Glomerular visceral epithelial cell (primary cell): ENCODE results near the gene UGT1A6.
A peak's percentile ranks its signal among the peaks of the same experiment; 100 is the strongest.
"Not testable (repeated sequence)": the region's sequence is repeated elsewhere in the genome, so short reads cannot be mapped to it uniquely, and the experiment has no call there.

ENCODE experiments used
- DNase-seq: peaks from one replicate; pipeline ENCODE4 v3.0.0-alpha.2; 2016; ENCODE audit errors: extremely low spot score

The UGT1A6 gene

DNA sequence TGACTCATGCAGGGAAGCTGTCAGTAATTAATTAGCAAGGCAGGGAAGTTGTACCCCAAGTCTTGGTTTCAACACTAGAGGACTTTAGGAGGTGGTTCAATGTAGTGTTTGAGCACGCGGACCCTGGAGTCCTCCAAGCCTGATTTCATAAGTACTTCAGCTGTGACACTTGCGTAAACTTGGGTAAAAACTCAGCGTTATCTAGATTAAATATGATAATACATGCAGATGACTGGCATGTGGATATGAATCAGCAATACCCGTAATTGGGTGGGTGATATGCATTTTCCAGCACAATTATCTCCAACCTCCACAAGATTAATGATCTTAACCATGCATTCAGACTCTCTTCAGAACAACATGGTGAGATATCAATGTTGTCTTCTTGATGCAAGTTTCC lies 5.8 kb upstream of the UGT1A6 start:
- no peak for DNase-seq

DNA sequence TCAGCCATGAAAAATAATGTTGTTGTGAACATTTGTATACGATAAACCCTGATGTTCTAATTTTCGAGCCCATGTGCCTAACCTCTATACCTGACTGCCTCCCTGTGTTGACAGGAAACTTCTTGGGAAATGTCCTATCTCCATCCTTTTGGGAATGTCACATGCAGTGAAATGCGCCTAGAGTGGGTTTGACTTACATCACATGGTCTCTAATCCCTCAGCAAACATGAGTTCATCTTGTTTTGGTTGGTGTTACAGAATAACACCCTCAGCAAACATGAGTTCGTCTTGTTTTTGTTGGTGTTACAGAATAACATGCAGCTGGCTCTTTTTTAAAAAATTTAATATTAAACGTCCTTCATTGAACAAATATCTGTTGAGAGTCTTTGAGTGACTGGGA lies 4.3 kb upstream of the UGT1A6 start:
- no peak for DNase-seq

DNA sequence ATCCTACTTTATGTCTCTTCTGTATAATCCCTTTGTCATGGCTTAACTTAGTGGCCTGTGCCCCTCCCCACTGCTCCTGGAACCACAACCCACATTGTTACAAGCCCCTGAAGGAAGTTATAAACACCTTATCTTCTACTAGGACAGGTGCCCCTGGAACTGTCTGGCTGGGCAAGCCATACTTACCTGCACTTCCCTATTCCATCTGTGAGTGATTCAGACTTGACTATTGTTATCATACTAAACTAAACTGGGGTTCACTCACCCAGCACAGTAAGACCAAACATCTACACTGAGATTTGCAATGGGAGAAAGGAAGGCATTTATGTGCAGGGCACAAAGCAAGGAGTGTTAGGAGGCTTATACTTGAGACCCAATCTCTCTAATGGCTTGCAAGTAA lies 3.7 kb upstream of the UGT1A6 start:
- DNase-seq: no peak

- DNase-seq: no peak
Measured at GRCh38 chr2:233689501-233689900, 3.2 kb upstream of the UGT1A6 start.

GRCh38 chr2:233690444-233690843 lies 2.2 kb upstream of the UGT1A6 start:
- no peak for DNase-seq

DNA sequence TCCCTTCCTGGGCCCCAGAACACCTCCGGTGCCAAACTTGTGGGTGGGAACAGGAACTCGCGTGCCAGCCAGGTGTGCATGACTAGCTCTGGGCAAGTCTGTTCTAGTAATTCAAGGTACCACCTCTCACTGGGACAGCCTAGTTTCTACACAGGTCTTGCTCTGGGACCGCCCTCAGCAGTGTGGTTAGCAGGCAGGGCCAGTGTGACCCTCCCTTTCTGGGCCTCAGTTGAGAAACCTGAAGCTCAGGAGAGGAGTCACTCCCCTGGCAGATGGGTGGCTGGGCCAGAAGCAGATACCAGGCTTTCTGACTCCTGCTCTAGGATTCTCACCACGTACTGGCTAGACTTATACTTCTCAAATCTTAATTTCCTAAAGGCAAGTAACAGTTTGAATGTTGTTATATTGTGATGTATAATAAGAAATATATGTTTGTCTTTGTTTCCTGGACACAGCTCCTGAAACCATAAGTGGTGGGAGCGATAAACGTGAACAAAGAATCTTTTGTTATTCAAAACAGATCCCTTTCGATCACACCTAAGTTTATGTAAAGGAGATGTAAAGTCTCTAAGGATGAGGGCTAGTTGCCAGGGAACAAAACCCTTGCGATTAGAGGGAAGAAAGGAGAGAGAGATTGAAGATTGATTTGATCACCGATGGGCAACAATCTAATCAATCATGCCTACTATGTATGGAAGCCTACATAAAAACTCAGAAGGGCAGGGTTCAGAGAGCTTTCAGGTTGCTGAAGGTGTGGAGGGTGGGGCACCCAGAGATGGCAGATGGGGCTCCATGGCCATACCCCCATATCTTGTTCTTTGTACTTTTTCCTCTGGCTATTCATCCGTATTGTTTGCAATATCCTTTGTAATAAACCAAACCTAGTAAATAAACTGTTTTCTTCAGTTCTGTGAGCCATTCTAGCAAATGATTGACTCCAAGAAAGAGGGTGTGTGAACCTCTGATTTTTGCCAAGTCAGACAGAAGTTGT lies 952 bp upstream of the UGT1A6 start:
- DNase-seq: no peak

DNA sequence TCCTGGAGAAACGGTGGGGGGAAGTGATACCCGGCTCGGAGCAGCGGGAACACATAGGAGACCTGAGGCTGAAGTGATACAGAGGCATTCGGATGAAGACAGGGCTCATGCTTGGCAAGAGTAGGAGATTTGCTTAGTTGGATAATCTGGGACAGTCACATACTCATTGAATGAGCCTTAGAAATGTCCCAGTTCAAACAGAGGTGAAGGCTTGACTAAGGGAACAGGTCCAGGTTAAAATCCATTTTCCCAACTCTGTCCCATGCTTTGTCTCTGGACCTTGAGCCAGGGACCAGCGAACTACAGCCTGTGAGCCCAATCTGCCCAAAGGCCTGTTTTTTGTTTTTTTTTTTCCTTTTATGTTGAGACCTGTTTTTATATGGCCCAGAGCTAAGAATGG lies 1.3 kb downstream of the UGT1A6 start:
- DNase-seq: no peak

DNA sequence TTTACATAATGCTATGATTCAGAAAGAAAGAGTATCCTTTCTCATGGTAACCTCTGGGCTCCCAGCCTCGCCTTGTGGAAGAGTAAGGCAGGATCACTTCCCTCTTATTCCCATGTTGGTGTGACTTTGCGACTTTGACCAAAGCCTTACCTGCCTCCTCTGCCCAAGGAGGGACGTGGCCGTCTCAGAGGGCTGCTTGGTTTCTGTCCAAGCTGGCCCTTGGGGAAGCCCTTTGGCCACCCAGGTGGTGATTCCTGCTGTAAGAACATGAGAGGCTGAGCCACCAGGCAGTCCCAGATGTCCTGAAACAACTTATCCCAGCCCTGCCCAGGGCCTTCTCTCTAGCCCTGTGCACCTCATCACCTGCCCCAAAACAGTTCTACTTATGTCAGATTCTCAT lies 6.0 kb downstream of the UGT1A6 start:
- DNase-seq: no peak

DNA sequence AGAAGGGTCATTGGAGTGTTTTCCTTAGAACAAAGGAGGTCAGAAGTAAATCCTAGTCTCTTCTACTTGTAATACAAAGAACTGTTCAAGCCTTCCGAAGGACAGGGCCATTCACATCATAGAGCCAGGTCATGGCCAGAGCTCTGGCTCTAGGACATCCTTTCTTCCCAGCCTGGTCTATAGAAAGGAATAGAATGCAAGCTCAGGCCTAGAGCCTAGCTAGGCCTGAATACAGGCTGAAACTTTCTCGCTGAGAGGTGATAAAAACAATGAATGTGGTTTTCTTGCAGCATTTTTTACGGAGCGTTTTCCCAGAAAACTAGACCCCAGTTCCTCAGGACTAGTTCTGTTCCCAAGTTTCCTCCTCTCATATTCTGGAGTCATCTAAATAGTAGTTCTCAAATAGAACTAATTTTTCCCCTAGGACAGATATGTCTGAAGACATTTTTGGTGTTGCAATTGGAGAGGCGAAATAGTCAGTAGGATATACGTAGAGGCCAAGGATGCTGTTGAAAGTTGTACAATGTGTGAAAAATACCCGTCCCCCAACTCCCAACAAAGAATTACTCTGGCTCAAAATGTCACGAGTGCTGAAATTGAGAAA lies 6.8 kb downstream of the UGT1A6 start:
- DNase-seq: no peak

DNA sequence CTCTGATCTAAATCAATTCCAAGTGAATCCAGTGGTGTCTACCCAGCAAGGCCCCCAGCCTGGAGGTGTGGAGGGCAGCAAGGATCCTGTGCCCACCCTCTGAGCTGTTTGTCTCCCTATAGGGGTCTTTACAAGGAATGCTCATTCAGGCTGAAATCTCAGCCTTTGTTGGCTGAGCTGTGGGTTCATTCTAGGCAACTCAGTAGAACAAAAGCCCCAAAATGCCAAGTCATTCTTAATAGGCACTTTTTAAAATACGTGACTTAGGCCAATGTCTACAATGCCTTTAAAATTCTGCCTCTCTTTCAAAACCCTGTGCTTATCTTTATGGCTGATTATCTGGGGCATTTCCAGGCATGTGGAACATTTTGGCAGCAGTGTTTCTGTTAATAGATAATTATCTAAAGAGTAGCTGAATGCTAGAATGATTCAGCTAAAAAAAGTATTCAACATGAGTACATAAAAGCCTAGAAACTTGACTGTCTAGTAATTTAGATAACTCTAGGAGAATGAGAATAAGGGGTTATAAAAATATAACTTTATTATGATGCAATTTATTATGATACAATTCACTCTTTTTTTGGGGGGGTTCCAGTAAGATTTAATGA lies 7.4 kb downstream of the UGT1A6 start:
- peak; percentile 86 for DNase-seq

DNA sequence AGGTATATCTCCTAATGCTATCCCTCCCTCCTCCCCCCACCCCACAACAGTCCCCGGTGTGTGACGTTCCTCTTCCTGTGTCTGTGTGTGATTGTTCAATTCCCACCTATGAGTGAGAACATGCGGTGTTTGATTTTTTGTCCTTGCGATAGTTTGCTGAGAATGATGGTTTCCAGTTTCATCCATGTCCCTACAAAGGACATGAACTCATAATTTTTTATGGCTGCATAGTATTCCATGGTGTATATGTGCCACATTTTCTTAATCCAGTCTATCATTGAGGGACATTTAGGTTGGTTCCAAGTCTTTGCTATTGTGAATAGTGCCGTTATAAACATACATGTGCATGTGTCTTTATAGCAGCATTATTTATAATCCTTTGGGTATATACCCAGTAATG lies 8.2 kb downstream of the UGT1A6 start:
- not testable (repeated sequence) for DNase-seq

GRCh38 chr2:233702238-233702637 lies 9.5 kb downstream of the UGT1A6 start:
- DNase-seq: no peak

DNA sequence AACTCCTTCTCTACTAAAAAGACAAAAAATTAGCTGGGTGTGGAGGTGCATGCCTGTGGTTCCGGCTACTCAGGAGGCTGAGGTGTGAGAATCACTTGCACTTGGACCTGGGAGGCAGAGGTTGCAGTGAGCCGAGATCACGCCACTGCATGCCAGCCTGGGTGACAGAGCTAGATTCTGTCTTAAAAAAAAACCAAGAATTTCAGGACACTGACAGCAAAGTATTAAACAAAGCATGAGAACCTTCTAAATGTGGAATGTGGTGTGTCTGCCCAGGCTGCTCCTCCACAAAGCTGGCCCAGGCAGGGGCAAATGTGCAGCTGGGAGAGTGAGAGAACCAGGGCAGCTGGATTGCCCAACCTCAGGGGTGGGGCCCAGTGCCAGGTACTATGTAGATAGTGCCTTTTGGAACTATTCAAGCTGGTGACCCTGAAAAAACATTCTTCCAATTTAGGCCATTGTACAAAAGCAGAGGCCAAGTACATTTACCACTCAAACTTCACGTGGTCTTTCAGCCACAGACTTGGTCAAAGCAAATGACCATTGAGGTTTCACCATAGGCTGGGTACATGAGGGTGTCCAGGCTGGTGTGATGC lies 13.3 kb downstream of the UGT1A6 start:
- DNase-seq: peak; percentile 82

GRCh38 chr2:233706720-233707119 lies 14.0 kb downstream of the UGT1A6 start:
- peak; percentile 69 for DNase-seq

- DNase-seq: peak; percentile 45
Measured at GRCh38 chr2:233707940-233708644, 15.4 kb downstream of the UGT1A6 start.

GRCh38 chr2:233708942-233709341 lies 16.3 kb downstream of the UGT1A6 start:
- DNase-seq: no peak

DNA sequence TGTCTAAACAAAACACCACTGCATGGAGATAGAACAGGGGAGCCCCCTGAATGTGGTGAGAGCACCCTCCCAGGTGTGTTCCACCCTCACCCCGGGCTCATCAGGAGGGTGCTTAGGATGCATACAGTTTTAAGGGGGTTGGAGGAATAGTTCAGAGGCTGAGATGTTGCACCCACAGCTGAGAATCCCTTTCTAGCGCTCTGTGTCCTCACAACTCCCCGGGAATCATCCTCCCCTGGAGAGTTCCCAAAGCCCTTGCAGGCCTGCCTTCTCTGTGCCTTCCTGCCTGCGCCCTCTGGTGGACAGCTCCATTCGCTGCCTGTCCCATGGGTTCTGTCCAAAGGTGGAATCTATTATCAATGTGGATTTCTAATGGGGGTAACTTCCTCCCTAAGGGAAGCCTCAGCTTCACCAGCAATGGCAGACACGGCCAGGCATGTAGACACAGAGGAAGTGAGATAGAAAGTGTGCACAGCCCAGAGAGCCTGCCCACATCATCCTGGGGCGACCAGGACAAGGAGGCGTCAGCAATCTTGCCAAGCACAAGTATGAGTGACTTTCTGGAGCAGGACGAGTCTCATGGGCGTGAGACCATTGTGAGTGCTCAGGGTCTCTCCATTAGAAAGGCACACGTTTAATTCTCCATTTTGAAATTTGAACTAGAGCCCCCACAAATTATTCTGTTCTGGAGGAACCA lies 18.8 kb downstream of the UGT1A6 start:
- peak; percentile 88 for DNase-seq

DNA sequence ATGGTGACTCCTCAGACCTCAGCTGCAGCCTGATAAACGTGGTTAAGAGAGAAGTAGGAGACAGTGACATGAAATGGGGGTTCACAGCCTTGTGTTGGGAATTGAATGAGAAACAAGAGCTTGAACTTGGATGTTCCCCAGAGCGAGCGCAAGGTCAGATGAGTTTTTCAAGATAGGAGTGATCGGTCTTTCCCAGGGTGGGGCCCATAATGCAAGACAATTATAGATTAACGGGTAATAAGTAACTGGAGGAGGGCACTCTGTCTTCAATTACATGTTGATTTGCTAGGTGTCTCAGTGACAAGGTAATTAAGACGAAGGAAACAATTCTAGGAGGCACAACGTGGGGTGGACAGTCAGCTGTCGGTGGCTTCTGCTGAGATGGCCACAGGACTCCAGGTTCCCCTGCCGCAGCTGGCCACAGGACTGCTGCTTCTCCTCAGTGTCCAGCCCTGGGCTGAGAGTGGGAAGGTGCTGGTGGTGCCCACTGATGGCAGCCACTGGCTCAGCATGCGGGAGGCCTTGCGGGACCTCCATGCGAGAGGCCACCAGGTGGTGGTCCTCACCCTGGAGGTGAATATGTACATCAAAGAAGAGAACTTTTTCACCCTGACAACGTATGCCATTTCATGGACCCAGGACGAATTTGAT lies 20.0 kb downstream of the UGT1A6 start, which contains the start of gene UGT1A5:
Gene UGT1A5, plus strand, starts transcription at position 297 of the 651 bp plus-strand sequence. Its CDS starts 85 bp downstream, at position 382.
- no peak for DNase-seq

GRCh38 chr2:233713262-233713615 lies 20.5 kb downstream of the UGT1A6 start:
- no peak for DNase-seq

GRCh38 chr2:233714121-233714520 lies 21.4 kb downstream of the UGT1A6 start:
- DNase-seq: no peak

- no peak for DNase-seq
Measured at GRCh38 chr2:233718552-233718951, 25.9 kb downstream of the UGT1A6 start, which contains the start of gene UGT1A4. Gene UGT1A4, plus strand, starts transcription at chr2:233718736. Its CDS starts 85 bp downstream, at chr2:233718821.
